PC-3 (cell line): Measurements from ENCODE around the gene ZCCHC9. TPM values are rescaled to one million over a fixed set of nuclear protein-coding genes. Genes with fewer than 3 reads are reported as not detected.

Experiments
- ATAC-seq: fragments of 200-7000 bp; cut with Tn5 transposase; 2 replicates; pipeline ENCODE4 v1.9.1; 2020; ENCODE audit warnings: mild to moderate bottlenecking, moderate library complexity
- BruUV-seq: library from RNA; stranded (reverse); fragments of 400-500 nt; replicated peaks from 2 replicates; lab custom pipeline; 2021; lab: Mats Ljungman, UMichigan
- CTCF ChIA-PET: fragments of 300-600 bp; sonication (Branson Sonifier 250); formaldehyde crosslinking; loops from one replicate; lab custom pipeline; 2022; ENCODE audit warnings: antibody characterized with exemption; lab: Charles Lee
- POLR2A ChIA-PET: fragments of 300-600 bp; sonication (Branson Sonifier 250); formaldehyde crosslinking; loops from one replicate; lab custom pipeline; 2022; ENCODE audit warnings: antibody characterized with exemption; ENCODE audit not compliant: unreplicated experiment; lab: Charles Lee
- DNase-seq: peaks from one replicate; pipeline ENCODE4 v3.0.0-alpha.2; 2015
- H2AFZ ChIP-seq: fragments of 300-600 bp; sonication (generic); 2 replicates; pipeline ENCODE4 v1.6.0; 2016; ENCODE audit warnings: antibody characterized with exemption, low read length
- H3F3A ChIP-seq: fragments of 300-600 bp; sonication (generic); one replicate; pipeline ENCODE4 v1.6.0; 2017; ENCODE audit warnings: antibody characterized with exemption, low read length, control low read depth, mild to moderate bottlenecking; ENCODE audit not compliant: unreplicated experiment
- H3K27ac ChIP-seq: fragments of 300-600 bp; sonication (generic); 2 replicates; pipeline ENCODE4 v1.5.1; 2016; ENCODE audit warnings: mild to moderate bottlenecking, low read length
- H3K27me3 ChIP-seq: fragments of 300-600 bp; sonication (generic); 2 replicates; pipeline ENCODE4 v1.6.1; 2016; ENCODE audit warnings: low read length, mixed read lengths
- H3K36me3 ChIP-seq: fragments of 300-600 bp; sonication (generic); 2 replicates; pipeline ENCODE4 v1.6.1; 2016; ENCODE audit warnings: low read depth, mixed run types, low read length, mixed read lengths
- H3K4me1 ChIP-seq: fragments of 300-600 bp; sonication (generic); 2 replicates; pipeline ENCODE4 v1.5.1; 2016; ENCODE audit warnings: low read length; ENCODE audit not compliant: insufficient read depth
- H3K4me2 ChIP-seq: fragments of 300-600 bp; sonication (generic); 2 replicates; pipeline ENCODE4 v1.6.0; 2016; ENCODE audit warnings: low read length
- H3K4me3 ChIP-seq: fragments of 300-600 bp; sonication (generic); 2 replicates; pipeline ENCODE4 v1.5.1; 2016; ENCODE audit warnings: mild to moderate bottlenecking, low read length, mixed read lengths
- H3K79me2 ChIP-seq: fragments of 300-600 bp; sonication (generic); 2 replicates; pipeline ENCODE4 v1.6.1; 2017; ENCODE audit warnings: low read length, mixed read lengths
- H3K9ac ChIP-seq: fragments of 300-600 bp; sonication (generic); 2 replicates; pipeline ENCODE4 v1.6.0; 2016; ENCODE audit warnings: mild to moderate bottlenecking, low read length
- H3K9me2 ChIP-seq: fragments of 300-600 bp; sonication (generic); replicated peaks from 2 replicates; pipeline ENCODE4 v1.6.1; 2016; ENCODE audit warnings: mixed run types, low read length, mixed read lengths
- H3K9me3 ChIP-seq: fragments of 300-600 bp; sonication (generic); 2 replicates; pipeline ENCODE4 v1.6.1; 2016; ENCODE audit warnings: low read length, mixed read lengths
- H4K20me1 ChIP-seq: fragments of 300-600 bp; sonication (generic); 2 replicates; pipeline ENCODE4 v1.6.1; 2016; ENCODE audit warnings: low read length, mixed read lengths
- EZH2 ChIP-seq: fragments of 300-600 bp; sonication (generic); IDR thresholded peaks from one replicate; pipeline ENCODE4 v1.6.1; 2017; ENCODE audit warnings: antibody characterized with exemption, mild to moderate bottlenecking, low read length; ENCODE audit not compliant: unreplicated experiment
- EZH2phosphoT487 ChIP-seq: fragments of 300-600 bp; sonication (generic); IDR thresholded peaks from 2 replicates; pipeline ENCODE4 v1.6.1; 2018; ENCODE audit warnings: mild to moderate bottlenecking, antibody characterized with exemption, low read length, borderline replicate concordance
- intact Hi-C: fragments of 100-400 bp; cut with micrococcal nuclease; formaldehyde crosslinking; loops from 2 replicates; pipeline ENCODE4 v1.9.0; 2023
- total RNA-seq: library from RNA; depleted of rRNA; stranded (reverse); fragments of >200 nt; gene quantifications from 2 replicates; pipeline ENCODE4 v1.2.3, GENCODE V29; 2014
- TF ChIP-seq, protein P1 (sequence below): fragments of 300-600 bp; sonication (generic); conservative IDR thresholded peaks from 2 replicates; pipeline ENCODE4 v1.5.1; 2017; ENCODE audit warnings: antibody characterized with exemption, low read depth, mild to moderate bottlenecking, low read length

The ZCCHC9 gene
- total RNA-seq, 1 experiment from 2014 or later, result 19.4 TPM

DNA sequence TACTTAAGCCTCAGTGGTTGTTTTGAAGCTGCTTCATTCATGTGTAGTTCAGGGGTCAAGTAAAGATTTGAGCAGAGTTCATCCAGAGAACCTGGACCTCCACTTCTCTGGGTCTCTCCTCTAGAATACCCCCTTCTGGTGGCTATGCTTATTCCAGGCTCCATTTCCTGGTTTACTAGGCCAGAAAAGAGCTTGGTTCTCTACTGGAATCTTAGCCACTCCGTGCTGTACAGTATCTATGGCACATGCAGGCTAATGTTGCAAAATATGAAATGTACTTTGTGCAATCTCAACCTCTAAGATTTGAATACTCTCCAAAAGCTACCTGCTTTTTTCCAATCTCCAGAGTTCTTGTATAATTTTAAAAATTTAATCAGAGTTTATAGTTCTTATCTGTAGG, 17.4 kb upstream of the ZCCHC9 start:
- no peak overlapping the region for H3K4me2 ChIP-seq
- H3F3A ChIP-seq, result no peaks in the 10 kb centered on the region
- H3K79me2 ChIP-seq, result peaks cover 7% of the 10 kb centered on the region; the same call in 1 of the 2 replicates
- ATAC-seq (no peak), DNase-seq (no peak)
- intact Hi-C loops, result no loop called here
- H3K4me3 ChIP-seq, result no peak overlapping the region
- ChIA-PET POLR2A (no interaction called here), CTCF (no interaction called here)
- no peaks in the 10 kb centered on the region for H3K27me3 ChIP-seq
- no peaks in the 10 kb centered on the region for H3K4me1 ChIP-seq
- H3K27ac ChIP-seq, result no peak overlapping the region
- no peaks in the 10 kb centered on the region for H4K20me1 ChIP-seq
- H3K9me2 ChIP-seq, result no peaks in the 10 kb centered on the region
- TF ChIP-seq EZH2phosphoT487, result no peak
- TF ChIP-seq, protein P1, sequence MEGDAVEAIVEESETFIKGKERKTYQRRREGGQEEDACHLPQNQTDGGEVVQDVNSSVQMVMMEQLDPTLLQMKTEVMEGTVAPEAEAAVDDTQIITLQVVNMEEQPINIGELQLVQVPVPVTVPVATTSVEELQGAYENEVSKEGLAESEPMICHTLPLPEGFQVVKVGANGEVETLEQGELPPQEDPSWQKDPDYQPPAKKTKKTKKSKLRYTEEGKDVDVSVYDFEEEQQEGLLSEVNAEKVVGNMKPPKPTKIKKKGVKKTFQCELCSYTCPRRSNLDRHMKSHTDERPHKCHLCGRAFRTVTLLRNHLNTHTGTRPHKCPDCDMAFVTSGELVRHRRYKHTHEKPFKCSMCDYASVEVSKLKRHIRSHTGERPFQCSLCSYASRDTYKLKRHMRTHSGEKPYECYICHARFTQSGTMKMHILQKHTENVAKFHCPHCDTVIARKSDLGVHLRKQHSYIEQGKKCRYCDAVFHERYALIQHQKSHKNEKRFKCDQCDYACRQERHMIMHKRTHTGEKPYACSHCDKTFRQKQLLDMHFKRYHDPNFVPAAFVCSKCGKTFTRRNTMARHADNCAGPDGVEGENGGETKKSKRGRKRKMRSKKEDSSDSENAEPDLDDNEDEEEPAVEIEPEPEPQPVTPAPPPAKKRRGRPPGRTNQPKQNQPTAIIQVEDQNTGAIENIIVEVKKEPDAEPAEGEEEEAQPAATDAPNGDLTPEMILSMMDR, result no peak
- no peak for TF ChIP-seq EZH2
- no peaks in the 10 kb centered on the region for H3K9me3 ChIP-seq
- no peak overlapping the region for H2AFZ ChIP-seq
- no TSS peak for BruUV-seq
- H3K9ac ChIP-seq, result no peak overlapping the region
- no peaks in the 10 kb centered on the region for H3K36me3 ChIP-seq

DNA sequence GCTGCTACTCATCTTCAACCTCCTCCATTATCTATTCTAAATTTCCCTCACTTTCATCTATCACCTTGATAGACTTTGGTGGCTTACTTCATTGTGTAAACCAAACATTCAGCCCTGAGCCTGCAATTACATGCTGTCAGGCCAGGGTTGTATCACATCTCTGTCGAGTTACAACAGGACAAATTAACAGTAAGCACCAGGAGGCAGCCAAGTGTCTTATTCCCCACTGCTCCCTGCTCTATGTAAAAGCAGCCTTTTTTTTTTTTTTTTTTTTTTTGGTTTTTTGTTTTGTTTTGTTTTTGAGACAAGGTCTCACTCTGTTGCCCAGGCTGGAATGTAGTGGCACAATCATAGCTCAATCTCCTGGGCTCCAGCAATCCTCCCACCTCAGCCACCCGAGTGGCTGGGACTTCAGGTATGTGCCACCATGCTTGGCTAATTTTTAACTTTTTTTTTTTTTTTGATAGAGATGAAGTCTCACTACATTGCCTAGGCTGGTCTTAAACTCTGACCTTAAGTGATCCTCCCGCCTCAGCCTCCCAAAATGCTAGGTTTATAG, 15.2 kb upstream of the ZCCHC9 start:
- Histone ChIP-seq H3K79me2 (peaks cover 28% of the 10 kb centered on the region), H3K9ac (no peak overlapping the region), H3F3A (no peaks in the 10 kb centered on the region), H3K27me3 (no peaks in the 10 kb centered on the region), H3K4me1 (no peaks in the 10 kb centered on the region), H3K4me3 (no peak overlapping the region), H3K4me2 (no peak overlapping the region), H3K9me3 (no peaks in the 10 kb centered on the region), H2AFZ (no peak overlapping the region), H3K27ac (no peak overlapping the region), H3K9me2 (no peaks in the 10 kb centered on the region), H4K20me1 (no peaks in the 10 kb centered on the region), H3K36me3 (no peaks in the 10 kb centered on the region)
- CTCF ChIA-PET, result no interaction called here
- BruUV-seq, result no TSS peak
- DNase-seq (no peak), ATAC-seq (no peak)
- POLR2A ChIA-PET, result no interaction called here
- TF ChIP-seq EZH2phosphoT487, result no peak
- intact Hi-C loops, result no loop called here

DNA sequence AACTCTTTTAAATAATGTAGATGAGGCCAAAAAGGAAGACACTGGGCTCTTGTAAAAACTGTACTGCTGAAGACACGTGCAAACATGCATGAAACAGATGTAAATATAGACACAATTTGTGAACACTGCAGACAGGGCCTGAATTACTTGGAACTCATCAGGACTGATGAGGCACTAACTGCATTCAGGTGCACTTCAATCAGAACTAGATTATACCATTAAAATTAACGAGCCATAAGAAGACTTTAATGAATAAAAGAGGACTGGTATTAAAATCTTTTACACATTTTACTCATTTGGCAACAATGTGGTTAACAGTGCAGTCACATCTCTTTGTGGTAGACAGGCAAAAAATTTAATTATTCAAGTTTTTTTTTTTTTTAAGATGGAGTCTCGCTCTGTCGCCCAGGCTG, 13.4 kb upstream of the ZCCHC9 start:
- H4K20me1 ChIP-seq, result no peaks in the 10 kb centered on the region
- no peak overlapping the region for H2AFZ ChIP-seq
- no peak overlapping the region for H3K4me2 ChIP-seq
- no peaks in the 10 kb centered on the region for H3K4me1 ChIP-seq
- CTCF ChIA-PET, result no interaction called here
- no peaks in the 10 kb centered on the region for H3K27me3 ChIP-seq
- intact Hi-C loops, result no loop called here
- H3K36me3 ChIP-seq, result peaks cover 7% of the 10 kb centered on the region; the same call in 1 of the 2 replicates
- H3K79me2 ChIP-seq, result peaks cover 46% of the 10 kb centered on the region
- POLR2A ChIA-PET, result no interaction called here
- no peaks in the 10 kb centered on the region for H3K9me3 ChIP-seq
- H3K4me3 ChIP-seq, result no peak overlapping the region
- no peak overlapping the region for H3K27ac ChIP-seq
- TF ChIP-seq, protein P1, result no peak
- TF ChIP-seq EZH2 (no peak), EZH2phosphoT487 (no peak)
- no peak for DNase-seq
- H3F3A ChIP-seq, result no peaks in the 10 kb centered on the region
- no peak for ATAC-seq
- no TSS peak for BruUV-seq
- no peak overlapping the region for H3K9ac ChIP-seq
- no peaks in the 10 kb centered on the region for H3K9me2 ChIP-seq
